Body of pancreas (tissue), 4 donors: Measurements from ENCODE around the gene NME2.

ENCODE experiments used
- POLR2A ChIP-seq, 3 donors: fragments of 450-650 bp; IDR thresholded peaks; one replicate each; pipeline ENCODE4 v1.6.1; 2016; ENCODE audit warnings: antibody characterized with exemption in 3 of 3, mild to moderate bottlenecking in 2 of 3
- TF ChIP-seq, protein P1 (sequence below), 7 experiments: fragments of 450-650 bp in 4 of 7; fragments of 200-600 bp in 3 of 7; sonication (generic) in 3 of 7; IDR thresholded peaks; one replicate each; pipeline ENCODE4 v1.5.1; 2016 to 2019; ENCODE audit warnings: antibody characterized with exemption in 7 of 7

GRCh38 chr17:51128076-51128475 lies 38.1 kb upstream of the NME2 start:
- TF ChIP-seq, protein P1, sequence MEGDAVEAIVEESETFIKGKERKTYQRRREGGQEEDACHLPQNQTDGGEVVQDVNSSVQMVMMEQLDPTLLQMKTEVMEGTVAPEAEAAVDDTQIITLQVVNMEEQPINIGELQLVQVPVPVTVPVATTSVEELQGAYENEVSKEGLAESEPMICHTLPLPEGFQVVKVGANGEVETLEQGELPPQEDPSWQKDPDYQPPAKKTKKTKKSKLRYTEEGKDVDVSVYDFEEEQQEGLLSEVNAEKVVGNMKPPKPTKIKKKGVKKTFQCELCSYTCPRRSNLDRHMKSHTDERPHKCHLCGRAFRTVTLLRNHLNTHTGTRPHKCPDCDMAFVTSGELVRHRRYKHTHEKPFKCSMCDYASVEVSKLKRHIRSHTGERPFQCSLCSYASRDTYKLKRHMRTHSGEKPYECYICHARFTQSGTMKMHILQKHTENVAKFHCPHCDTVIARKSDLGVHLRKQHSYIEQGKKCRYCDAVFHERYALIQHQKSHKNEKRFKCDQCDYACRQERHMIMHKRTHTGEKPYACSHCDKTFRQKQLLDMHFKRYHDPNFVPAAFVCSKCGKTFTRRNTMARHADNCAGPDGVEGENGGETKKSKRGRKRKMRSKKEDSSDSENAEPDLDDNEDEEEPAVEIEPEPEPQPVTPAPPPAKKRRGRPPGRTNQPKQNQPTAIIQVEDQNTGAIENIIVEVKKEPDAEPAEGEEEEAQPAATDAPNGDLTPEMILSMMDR (IDR thresholded peaks at IDR 0.05) = no peak
- no peak for TF ChIP-seq POLR2A (IDR thresholded peaks at IDR 0.05)
